ENCODE measurements around the gene GABARAP.
A peak's percentile ranks its signal among the peaks of the same experiment; 100 is the strongest.

Gene GABARAP

GRCh38 chr17:7239091-7240027 lies 2.9 kb downstream of the GABARAP start, which contains the start of gene PHF23:
Gene PHF23, minus strand, starts transcription at chr17:7239457. Its CDS starts 178 bp downstream, at chr17:7239279.
- peak; percentile 99 for DNase-seq

- no peak for DNase-seq
Measured at GRCh38 chr17:7238420-7239090, 3.7 kb downstream of the GABARAP start.

DNA sequence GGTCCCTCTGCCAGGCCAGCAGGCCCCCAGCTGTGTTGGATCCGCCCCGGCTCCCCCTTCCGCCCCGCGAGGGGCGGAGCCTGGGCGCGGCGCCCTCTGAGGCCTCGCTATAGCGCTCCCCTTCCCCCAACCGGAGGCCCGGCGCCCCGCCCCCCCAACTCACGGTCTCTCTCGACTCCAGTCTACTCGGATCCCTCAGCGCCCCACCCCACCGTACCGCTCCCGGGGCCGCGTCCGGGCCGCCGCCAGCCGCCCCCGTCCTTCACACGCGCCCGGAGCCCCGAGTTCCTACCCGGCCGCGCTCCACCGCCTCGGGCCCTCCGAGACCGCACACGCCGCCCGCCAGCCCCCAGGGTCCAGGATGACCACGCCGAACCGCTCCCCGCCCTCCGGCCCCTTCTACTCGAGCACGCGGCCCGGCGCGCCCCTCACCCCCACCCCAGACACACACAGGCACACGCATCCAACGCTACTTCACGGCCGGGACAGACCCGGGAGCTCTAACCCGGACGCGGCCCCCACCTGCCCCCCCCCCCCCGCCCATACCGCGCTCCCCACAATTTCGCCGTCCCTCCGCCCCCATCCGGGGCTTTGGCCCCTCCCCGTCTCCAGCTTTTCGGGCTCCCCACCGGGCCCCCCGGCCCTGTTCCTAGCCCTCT lies 4.4 kb downstream of the GABARAP start:
- DNase-seq, result peak; percentile 49

DNA sequence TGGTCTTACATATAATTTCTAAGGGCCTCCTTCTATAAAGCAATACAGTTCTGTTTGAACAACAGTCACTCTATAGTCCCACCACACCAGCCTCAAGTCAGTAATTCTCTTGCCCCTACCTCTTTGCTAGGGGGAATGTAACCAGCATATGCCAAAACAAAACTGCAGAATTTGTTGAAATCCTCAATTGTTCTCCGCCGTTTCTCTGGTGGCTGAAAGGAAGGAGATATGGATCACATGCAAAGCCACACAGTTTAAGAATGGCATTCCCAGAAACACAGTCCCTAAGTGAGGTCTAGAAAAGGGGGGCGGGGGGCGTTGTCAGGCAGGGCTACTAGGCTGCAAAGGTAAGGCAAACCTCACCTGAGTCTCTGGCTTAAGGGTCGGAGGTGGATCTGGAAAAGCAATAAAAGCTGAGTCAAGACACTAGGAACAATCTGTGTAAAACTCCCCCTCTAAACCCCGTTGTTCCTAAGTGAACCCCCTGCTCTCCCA lies 4.9 kb downstream of the GABARAP start:
- DNase-seq, result no peak

- no peak for DNase-seq
Measured at GRCh38 chr17:7236808-7237207, 5.4 kb downstream of the GABARAP start.

DNA sequence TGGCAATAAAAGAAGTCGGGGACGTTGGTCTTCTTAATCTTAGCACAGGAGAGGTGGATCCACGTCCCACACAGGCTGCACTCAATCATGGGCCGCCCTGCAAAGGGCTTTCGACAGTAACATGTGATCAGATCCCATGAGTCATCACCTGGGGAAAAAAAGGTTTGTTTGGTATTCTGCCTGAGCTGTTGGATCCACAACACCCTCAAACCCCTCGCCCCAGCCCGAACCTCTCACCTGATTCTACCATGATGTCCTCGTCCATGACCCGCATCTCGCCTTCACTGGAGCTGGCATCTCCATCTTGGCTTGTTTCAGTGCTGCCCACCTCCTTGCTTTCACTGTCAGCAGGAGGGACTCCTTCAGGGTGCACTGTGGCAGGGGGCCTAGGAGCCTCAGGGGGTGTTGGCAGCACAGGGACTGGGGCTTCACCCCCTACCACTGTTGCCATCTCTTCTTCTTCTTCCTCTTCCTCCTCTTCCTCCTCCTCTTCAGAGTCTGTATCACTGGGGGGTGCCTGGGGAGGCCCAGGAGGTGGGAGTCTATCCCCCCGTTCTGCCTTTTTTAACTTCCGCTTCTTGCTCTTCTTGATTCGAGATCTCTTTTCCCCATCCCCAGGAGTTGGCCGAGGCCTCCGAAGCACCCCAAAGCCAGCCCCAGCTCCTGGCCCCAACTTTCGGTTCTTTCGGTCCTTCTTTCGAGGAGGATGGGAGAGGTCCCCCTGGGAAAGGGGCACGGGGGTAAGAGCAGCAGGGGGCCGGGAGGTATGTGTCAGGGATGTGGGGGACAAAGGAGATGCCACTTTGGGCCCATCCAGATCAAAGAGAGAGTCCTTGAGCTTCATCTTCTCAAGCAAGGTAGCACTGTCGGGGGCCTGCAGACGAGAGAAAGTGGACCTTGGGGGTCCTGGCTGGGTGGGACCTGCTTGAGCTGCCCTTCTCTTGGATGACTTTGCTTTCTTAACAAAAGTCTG lies 6.3 kb downstream of the GABARAP start:
- DNase-seq, result no peak

- DNase-seq, result peak; percentile 90
Measured at GRCh38 chr17:7234083-7234951, 7.9 kb downstream of the GABARAP start, which contains the start of gene DVL2. Gene DVL2, minus strand, starts transcription at chr17:7234517. Its CDS starts 255 bp downstream, at chr17:7234262.

DNA sequence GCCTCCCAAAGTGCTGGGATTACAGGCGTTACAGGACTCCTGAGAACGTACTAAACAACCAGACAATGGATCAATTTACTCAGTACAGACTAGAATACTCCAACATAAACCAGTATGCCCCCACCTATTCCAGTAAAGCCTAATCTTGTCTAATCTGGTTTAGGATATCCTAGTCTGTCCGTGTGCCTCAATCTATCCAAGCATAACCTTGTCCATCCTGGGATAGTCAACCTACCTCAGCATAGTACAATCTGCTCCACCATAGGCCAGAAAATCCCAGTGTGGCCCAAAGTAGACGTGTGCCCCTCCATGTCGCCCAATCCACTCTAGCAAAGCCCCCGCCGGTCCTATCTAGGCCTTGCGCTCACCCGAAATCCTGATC lies 8.6 kb downstream of the GABARAP start:
- no peak for DNase-seq

DNA sequence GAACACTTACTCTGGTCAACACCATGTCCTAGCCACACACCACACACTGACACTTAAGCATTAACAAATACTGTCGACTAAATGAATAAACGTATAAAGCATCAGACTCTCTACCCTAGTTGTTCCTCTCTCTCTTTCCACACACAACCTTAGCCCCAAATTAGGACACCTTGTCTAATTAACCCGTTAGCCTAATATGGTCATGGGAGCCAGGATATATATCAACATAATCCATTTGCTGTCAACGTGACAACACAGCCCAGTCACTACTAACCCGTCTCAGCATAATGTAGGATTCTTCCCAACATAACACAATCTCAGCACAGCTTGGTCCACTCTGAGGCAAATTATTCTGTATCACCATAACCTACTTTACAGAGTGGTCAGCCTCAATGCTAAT lies 10.1 kb downstream of the GABARAP start:
- no peak for DNase-seq

GRCh38 chr17:7229504-7229903 lies 12.7 kb downstream of the GABARAP start:
- no peak for DNase-seq

DNA sequence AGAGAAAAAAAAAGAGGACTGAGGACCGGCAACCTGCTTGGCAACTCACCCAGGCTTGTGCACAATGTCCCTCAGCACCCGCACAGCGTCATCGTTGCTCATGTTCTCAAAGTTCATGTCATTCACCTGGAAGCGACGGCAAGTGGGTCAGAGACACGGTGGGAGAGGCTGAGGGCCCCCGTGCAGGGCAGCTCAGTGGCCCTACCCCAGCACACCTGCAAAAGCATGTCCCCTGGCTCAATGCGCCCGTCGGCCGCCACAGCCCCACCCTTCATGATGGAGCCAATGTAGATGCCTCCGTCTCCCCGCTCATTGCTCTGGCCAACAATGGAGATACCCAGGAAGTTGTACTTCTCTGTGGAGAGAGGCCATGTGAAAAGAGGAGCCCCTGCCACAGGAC lies 13.3 kb downstream of the GABARAP start:
- DNase-seq, result no peak

DNA sequence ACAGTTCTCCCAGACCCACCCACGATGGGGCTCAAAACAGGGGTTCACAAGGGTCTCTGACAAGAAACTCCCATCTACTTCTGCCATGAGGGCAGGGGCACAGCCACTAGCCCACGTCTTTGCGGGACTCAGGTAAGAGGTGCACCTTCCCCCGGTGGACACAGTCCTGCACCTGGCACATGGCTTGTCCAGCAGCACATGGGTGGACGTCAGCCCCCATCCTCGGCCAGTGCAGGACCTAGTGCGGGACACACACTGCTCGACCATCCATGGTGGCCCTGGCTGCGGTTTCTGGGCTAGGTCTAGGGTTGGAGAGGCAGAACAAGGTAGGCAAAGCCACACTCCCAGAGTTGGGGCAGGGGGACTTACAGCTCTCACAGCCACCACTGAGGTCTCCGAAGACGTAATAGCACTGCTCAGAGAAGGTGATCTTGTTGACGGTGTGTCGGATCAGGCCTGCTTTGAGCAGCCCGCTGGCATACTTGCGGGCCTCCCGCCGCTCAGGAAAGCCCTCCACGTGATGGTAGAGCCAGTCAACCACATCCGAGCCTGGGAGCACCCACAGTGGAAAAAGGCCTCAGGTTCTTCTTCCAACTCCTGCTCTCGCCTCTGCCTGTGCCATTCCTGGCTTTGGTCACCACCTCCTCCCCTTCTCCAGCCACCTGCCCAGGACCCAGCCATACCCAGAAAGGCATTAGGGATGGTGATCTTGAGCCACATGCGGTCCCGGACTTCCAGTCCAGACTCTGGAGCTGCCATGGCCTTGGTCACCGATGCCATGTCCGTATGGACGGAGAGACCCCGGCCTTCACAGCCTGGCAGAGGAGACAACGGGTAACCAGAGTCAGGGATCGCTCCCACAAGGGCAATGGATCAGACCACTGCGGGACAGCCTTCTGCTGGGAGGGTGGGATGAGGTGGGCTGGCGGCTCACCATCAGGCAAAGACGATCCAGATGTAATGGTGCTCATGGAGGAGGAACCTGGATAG lies 15.2 kb downstream of the GABARAP start:
- DNase-seq, result no peak

GRCh38 chr17:7225711-7226331 lies 16.4 kb downstream of the GABARAP start:
- no peak for DNase-seq

DNA sequence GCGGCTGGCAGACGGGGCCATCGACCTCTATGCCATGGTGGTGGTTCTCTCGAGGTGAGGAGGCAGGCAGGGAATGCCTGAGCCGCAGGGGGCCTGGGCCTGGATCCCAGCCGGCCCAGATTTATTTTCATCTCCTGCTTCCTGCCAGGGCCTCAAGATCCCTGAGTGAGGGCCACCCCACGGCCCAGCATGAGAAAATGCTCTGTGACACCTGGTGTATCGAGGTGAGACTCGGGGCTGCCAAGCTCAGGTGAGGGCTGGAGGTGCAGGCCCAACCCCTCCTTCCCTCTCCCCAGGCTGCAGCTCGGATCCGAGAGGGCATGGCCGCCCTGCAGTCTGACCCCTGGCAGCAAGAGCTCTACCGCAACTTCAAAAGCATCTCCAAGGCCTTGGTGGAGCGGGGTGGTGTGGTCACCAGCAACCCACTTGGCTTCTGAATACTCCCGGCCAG lies 17.6 kb downstream of the GABARAP start:
- no peak for DNase-seq

DNA sequence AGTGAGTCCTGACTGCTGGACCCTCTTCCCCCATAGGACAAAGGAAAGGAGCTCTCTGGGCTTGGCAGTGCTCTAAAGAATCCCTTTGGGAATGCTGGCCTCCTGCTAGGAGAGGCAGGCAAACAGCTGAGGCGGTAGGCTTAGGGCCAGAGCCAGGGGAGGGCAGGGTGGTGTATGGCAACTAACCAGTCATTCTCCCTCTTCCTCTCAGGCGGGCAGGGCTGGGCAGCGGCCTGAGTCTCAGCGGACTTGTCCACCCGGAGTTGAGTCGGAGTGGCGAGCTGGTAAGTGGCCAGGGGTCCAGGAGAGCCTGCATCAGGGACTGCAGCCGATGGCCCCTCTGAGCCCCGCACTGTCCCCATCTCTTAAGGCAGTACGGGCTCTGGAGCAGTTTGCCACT lies 18.1 kb downstream of the GABARAP start:
- no peak for DNase-seq

DNA sequence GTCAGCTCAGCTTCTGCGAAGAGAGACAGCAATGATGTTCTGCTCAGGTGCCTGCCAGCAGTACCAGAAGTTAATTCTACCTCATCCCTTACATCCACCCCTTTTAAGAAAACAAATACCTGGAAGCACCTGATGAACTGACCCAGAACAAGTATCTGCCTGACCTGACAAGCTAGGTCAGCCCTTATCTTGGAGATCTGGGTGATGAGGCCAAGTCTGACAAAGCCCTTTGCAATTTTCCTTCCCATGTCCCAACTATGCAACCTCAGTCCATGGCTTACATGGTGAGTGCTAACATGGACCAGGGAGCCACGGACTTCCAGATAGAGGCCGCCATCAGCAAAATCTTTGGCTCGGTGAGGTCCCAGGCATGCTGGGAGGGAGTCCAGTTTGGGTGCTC lies 18.9 kb downstream of the GABARAP start:
- no peak for DNase-seq

GRCh38 chr17:7222972-7223292 lies 19.3 kb downstream of the GABARAP start:
- DNase-seq, result no peak

DNA sequence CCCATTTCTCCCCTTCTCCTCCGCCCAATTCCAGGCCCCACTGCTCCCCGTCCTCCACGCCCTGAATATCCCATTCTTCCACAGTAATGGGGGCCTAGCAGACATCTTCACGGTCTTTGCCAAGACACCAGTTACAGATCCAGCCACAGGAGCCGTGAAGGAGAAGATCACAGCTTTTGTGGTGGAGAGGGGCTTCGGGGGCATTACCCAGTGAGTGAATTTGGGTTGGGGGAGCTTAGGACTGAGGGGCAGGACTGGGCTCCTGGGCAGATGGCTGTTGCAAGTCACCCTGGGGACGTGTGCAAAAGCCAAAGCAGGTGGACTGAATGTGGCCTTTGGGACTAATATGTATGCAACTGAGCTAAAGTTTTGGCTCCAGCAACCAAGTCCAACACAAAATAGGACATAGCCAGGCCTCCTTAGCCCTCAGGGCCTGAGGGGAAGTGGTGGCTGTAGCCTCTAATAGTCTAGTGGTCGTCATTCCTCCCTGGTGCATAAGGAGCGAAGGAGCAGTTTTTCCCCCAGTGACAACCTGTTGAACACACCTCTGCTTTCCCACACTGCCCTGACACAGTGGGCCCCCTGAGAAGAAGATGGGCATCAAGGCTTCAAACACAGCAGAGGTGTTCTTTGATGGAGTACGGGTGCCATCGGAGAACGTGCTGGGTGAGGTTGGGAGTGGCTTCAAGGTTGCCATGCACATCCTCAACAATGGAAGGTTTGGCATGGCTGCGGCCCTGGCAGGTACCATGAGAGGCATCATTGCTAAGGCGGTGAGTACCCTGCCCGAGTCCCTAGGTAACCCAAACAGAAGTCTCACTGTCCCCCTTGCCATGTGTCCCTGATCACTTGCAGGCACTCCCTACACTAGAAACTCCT lies 19.9 kb downstream of the GABARAP start:
- no peak for DNase-seq

All from MV-4-11 (cell line).